Activated CD4-positive, alpha-beta T cell treated with anti-CD3 and anti-CD28 coated beads for 24 hours (primary cell): ENCODE data around the gene EIF4G3.
"Not testable (repeated sequence)": the region's sequence is repeated elsewhere in the genome, so short reads cannot be mapped to it uniquely, and the experiment has no call there.

Source experiments
- DNase-seq, 2 donors: peaks; one replicate each; pipeline ENCODE4 v3.0.0-alpha.2; 2020; ENCODE audit warnings: low read depth in 2 of 2

The EIF4G3 gene

GRCh38 chr1:20949871-20950590 lies 226.7 kb downstream of the EIF4G3 start:
- no peak for DNase-seq

DNA sequence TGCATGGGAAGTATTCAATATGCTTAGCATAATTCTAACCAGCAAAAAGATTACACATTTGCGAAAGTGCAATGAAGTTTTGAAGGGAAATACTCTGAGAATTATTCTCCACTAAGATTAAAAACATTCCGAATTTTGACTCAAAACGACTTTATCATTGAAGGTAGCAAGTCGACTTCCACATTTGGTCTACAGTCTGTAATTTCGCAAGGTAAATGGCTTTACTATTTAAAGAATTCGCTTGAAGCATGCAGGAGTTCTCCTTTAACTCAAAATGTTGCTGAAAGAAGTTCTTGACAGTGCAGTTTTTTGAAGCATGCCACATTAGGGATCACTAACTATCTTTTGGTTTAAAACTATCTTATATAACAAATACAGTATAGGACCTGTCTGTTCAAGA lies 228.6 kb downstream of the EIF4G3 start:
- no peak for DNase-seq

DNA sequence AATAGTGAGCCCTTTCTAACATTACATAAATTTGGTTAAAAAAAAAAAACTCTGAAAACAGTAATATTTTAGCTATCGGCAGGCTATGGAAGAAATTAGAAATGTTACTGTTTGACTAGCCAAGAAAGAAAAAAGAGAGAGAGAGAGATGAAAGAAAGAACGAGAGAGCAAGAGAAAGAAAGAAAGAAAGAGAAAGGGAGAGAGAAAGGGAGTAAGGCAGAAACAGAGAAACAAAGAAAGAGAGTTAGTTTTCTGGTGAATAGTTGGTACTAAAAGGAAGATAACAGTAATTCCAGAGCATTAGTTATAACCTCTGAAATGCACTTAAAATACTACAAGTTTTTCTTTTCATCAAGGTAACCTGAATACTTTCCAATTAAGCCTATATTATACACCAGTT lies 229.3 kb downstream of the EIF4G3 start:
- no peak for DNase-seq

- no peak for DNase-seq
These were observed 240.1 kb downstream of the EIF4G3 start for GRCh38 chr1:20936621-20937020.

GRCh38 chr1:20936216-20936615 lies 240.5 kb downstream of the EIF4G3 start:
- DNase-seq = no peak

DNA sequence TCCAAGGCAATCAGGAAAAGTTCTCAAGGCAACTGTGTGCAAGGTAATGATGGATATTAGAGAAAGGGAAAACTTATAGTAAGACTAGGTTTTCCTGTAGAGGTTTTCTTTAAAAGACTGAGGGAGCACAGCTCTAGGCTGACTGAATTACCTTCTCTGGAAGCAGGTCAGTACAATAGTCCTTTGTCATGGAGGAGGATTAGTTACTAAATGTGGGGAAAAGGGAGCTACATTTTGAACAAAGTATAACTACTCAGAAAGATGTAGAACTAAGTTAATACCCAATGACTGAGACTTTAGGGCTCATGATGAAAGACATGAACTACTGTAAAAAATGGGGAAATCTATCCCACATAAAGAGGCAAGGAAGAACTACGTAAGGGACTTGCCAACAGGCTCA lies 241.0 kb downstream of the EIF4G3 start:
- DNase-seq = no peak

DNA sequence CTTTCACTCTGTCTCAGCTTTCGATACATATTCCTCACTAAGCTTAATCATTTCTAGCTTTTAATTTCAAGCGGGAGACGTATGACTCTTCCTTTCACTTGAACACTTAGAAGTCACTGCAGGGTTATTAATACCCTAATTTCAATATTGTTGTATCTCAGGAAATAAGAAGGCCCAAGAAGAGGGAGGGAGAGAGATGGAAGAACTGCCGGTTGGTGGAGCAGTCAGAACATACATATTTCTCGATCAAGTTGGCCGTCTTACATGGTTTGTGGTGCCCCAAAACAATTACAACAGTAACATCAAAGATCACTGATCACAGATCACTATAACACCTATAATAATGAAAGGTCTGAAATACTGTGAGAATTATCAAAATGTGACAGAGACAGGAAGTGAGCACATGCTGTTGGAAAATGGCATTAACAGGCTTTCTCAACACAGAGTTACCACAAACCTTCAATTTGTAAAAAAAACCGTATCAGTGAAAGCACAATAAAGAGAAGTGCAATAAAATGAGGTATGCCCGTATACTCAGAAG lies 244.2 kb downstream of the EIF4G3 start:
- DNase-seq = peak in 1 of 2 donors; percentile 10

GRCh38 chr1:20931930-20932436 lies 244.7 kb downstream of the EIF4G3 start:
- DNase-seq = no peak

- DNase-seq = no peak
These were observed 246.3 kb downstream of the EIF4G3 start for GRCh38 chr1:20930427-20930826.

- DNase-seq = no peak
These were observed 248.6 kb downstream of the EIF4G3 start for GRCh38 chr1:20928146-20928545.

- no peak for DNase-seq
These were observed 255.4 kb downstream of the EIF4G3 start for GRCh38 chr1:20921285-20921684.

DNA sequence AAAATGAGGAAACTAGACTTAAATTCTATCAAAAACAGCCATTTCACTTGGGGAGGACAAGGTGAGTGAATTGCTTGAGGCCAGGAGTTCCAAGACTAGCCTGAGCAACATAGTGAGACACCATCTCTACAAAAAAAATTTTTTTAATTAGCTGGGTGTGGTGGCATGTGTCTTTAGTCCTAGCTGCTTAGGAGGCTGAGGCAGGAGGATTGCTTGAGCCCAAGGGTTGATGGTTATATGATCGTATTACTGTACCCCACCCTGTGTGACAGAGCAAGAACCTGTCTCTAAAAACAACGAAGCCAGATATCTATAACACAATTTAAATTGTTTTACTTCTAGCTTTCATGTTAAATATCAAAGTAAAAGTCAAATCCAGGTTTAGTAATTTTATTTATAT lies 263.5 kb downstream of the EIF4G3 start:
- no peak for DNase-seq

- not testable (repeated sequence) for DNase-seq
These were observed 269.2 kb downstream of the EIF4G3 start for GRCh38 chr1:20907526-20907925.

DNA sequence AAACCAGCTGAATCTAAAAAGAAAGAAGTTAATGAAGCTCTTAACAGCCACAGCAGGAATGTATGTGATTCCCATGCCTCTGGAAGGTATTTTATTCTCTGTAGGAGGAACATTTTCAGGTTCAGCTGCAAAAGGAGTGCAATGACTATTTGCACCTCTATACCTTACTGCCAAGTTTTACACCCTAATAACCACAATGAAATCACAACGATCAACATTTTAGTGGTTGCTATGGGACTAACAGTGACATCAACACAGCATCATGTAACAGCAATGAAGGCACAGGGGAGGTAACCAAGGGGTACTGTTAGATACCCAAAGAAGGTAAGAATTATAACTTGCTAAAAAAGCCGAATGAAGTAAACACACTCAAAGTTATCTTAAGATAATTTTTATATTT lies 273.3 kb downstream of the EIF4G3 start:
- DNase-seq = no peak

GRCh38 chr1:20900056-20900455 lies 276.6 kb downstream of the EIF4G3 start:
- DNase-seq = no peak

DNA sequence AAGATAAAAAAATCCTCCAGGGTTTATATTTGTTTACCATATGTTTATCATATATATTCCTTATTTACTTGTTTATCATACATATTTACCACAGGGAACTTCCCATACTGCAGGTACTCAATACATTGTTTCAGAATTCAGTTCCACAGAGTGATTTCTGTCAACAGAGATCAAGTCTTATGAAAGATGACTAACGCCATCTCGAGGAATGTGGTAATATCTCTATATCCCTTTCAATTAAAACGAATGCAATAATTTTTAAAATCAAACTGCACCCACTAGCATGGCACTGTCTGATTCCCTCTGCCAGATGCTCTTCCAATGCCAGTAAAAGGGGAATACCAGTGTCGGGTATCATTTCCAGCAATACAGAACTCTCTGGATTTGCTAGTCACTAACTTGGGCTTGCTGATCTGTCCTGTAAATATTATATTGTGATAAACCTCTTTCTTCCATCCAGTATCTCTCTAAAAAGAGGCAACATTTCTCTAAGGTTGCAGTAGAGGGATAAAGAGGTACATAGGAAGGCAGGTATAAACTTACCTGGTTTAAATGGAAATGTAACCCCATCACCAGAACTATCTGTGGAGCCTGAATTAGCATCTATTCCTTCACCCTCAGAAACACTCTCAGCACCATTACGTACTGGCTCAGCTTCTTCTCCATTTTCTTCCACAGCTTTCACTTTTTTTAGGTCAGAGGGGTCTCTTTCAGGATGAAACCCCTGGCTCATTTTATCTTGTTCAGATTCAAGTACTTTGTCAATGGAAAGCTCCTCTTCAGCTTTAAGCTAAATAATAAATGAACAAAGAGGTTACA lies 277.3 kb downstream of the EIF4G3 start:
- DNase-seq = no peak

GRCh38 chr1:20896826-20897225 lies 279.9 kb downstream of the EIF4G3 start:
- no peak for DNase-seq

GRCh38 chr1:20893931-20894330 lies 282.8 kb downstream of the EIF4G3 start:
- no peak for DNase-seq

- no peak for DNase-seq
These were observed 285.6 kb downstream of the EIF4G3 start for GRCh38 chr1:20891091-20891490.

- no peak for DNase-seq
These were observed 289.5 kb downstream of the EIF4G3 start for GRCh38 chr1:20887246-20887645.

DNA sequence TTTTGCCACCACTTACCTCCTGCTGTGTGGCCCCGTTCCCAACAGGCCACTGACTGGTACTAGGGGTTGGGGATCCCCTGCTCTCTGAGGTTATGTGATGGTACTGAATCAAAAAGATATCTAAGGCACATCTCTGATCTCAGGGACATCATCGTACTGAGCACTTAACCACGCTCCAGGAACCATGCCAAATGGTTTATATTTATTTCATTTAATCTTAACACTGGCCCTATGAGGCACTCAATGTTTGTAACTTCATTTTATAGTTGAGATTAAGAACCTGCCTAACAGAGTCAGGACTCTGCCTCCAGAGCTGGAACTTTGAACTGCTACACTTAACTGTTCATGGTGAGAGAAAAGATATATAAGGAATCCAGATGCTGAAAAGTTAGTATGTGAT lies 291.6 kb downstream of the EIF4G3 start:
- DNase-seq = no peak

DNA sequence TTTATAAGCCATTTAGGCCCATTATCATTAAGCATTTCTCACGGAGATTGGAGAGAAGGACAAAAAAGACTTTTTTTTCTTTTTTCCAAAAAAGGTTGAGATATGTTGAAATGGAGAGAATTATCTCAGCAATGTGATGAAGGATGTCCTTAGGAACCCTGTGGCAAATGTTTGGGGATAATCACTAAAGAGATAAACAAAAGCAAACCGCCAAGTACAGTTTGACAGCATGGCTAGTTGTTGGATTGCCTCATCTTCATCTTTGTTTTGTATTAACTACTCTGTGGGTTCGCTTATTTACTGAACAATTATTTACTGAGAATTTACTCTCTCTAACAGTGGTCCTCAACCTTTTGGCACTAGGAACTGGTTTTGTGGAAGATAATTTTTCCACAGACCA lies 292.2 kb downstream of the EIF4G3 start:
- no peak for DNase-seq

DNA sequence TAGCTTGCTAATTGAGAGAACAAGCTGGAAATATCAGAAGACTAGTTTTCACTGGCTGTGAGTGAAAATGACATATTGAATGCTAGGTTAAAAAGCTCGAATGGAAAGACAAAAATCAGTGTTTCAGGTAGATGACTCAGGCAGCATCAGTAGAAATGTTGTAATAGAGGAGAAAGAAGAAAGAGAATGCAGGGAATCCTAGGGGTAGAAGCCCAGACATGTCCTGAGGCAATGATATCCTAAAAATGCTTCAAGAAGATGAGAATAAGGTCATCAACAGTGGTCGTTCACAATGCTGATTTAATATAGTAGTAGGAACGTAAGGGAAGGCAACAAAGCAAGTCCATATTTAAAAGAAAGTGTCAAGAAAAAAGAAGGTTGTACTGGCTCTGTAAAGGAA lies 292.9 kb downstream of the EIF4G3 start:
- no peak for DNase-seq
